ENCODE data around the gene KMT2E.

KMT2E gene

GRCh38 chr7:105151152-105151551 lies 137.1 kb downstream of the KMT2E start:
- Histone ChIP-seq H3K27ac (ENCODE audit: extremely low read depth, low read depth, low read length) (no peak overlapping the region), H3K9me3 (ENCODE audit: control insufficient read depth, insufficient read depth, low read depth, low read length) (no peaks in the 10 kb centered on the region), H3K4me3 (ENCODE audit: low read depth, low read length) (no peak overlapping the region), H3K36me3 (ENCODE audit: control insufficient read depth in 2 of 2, insufficient read depth in 1 of 2, low read length in 2 of 2) (no peaks in the 10 kb centered on the region), H3K4me1 (ENCODE audit: control insufficient read depth, insufficient read depth, low read length) (no peaks in the 10 kb centered on the region)
- TF ChIP-seq ZBTB10 (tag by site-specific recombination; IDR thresholded peaks at IDR 0.05) = no peak
- TF ChIP-seq ZNF621 (tag by site-specific recombination; IDR thresholded peaks at IDR 0.05) = no peak
- peak; percentile 82 for TF ChIP-seq SCRT1 (tag by site-specific recombination; IDR thresholded peaks at IDR 0.05; ENCODE audit: borderline replicate concordance)
- TF ChIP-seq SCRT2 (tag by site-specific recombination; IDR thresholded peaks at IDR 0.05) = peak; percentile 79
- no peak for TF ChIP-seq ZSCAN4 (tag by site-specific recombination; IDR thresholded peaks at IDR 0.05)
- ChIA-PET CTCF (no interaction called here), POLR2A (no interaction called here)

- TF ChIP-seq ZNF112 (tag by site-specific recombination; IDR thresholded peaks at IDR 0.05) (no peak), ZBTB20 (tag by site-specific recombination; IDR thresholded peaks at IDR 0.05) (no peak), ZNF138 (tag by site-specific recombination; IDR thresholded peaks at IDR 0.05; ENCODE audit: borderline replicate concordance) (no peak), ZFHX2 (tag by site-specific recombination; conservative IDR thresholded peaks at IDR 0.05) (peak; percentile 46), MZF1 (tag by site-specific recombination; IDR thresholded peaks at IDR 0.05; ENCODE audit: borderline replicate concordance) (no peak), ZBTB1 (tag by site-specific recombination; IDR thresholded peaks at IDR 0.05) (no peak), EGR2 (tag by site-specific recombination; IDR thresholded peaks at IDR 0.05; ENCODE audit: low read depth) (peak; percentile 40; the same call in 1 of the 2 replicates), ZNF610 (tag by site-specific recombination; IDR thresholded peaks at IDR 0.05; ENCODE audit: borderline replicate concordance) (no peak), ZSCAN5A (tag by site-specific recombination; IDR thresholded peaks at IDR 0.05) (no peak), ZNF114 (tag by site-specific recombination; IDR thresholded peaks at IDR 0.05) (no peak), ZNF426 (tag by site-specific recombination; IDR thresholded peaks at IDR 0.05) (no peak), SALL2 (tag by site-specific recombination; IDR thresholded peaks at IDR 0.05; ENCODE audit: borderline replicate concordance) (no peak), SCRT2 (tag by site-specific recombination; IDR thresholded peaks at IDR 0.05) (no peak), ZNF776 (tag by site-specific recombination; IDR thresholded peaks at IDR 0.05; ENCODE audit: borderline replicate concordance) (no peak), ATF2 (tag by site-specific recombination; IDR thresholded peaks at IDR 0.05; ENCODE audit: low read depth) (no peak), ZNF521 (tag by site-specific recombination; IDR thresholded peaks at IDR 0.05) (no peak), ZNF623 (tag by site-specific recombination; IDR thresholded peaks at IDR 0.05) (no peak)
- H3K36me3 ChIP-seq (ENCODE audit: control insufficient read depth in 2 of 2, insufficient read depth in 1 of 2, low read length in 2 of 2) = no peaks in the 10 kb centered on the region
- H3K4me1 ChIP-seq (ENCODE audit: control insufficient read depth, insufficient read depth, low read length) = no peaks in the 10 kb centered on the region
- H3K27ac ChIP-seq (ENCODE audit: extremely low read depth, low read depth, low read length) = no peak overlapping the region
- ChIA-PET CTCF (interaction anchor here (0.8 to 2.3 kb wide), 5 partner anchors 12 to 276 kb away, joined by 3 to 6 read pairs (median 3); no protein-coding TSS in a partner anchor), POLR2A (no interaction called here)
- no peak overlapping the region for H3K4me3 ChIP-seq (ENCODE audit: low read depth, low read length)
- no peaks in the 10 kb centered on the region for H3K9me3 ChIP-seq (ENCODE audit: control insufficient read depth, insufficient read depth, low read depth, low read length)
These were observed 139.5 kb downstream of the KMT2E start for GRCh38 chr7:105153531-105153930.

Data from HEK293 (cell line).